ENCODE results near the gene RIPPLY3. TPM values are rescaled to one million over a fixed set of nuclear protein-coding genes. Genes with fewer than 3 reads are reported as not detected.
"Not testable (repeated sequence)": the region's sequence is repeated elsewhere in the genome, so short reads cannot be mapped to it uniquely, and the experiment has no call there.

The RIPPLY3 gene
- total RNA-seq, 1 experiment from 2014 or later, result not detected

- H3K36me3 ChIP-seq; DNase-seq; H3K4me1 ChIP-seq; H3K4me3 ChIP-seq; H3K9me3 ChIP-seq (replicated peaks); H3K27me3 ChIP-seq; H3K27ac ChIP-seq: not testable (repeated sequence)
Measured at GRCh38 chr21:37049741-37050140, 43.2 kb downstream of the RIPPLY3 start.

- Histone ChIP-seq H3K36me3 (no peaks in the 10 kb centered on the region), H3K9me3 (replicated peaks) (no peaks in the 10 kb centered on the region; the same call in 1 of the 2 replicates), H3K4me1 (peaks cover 29% of the 10 kb centered on the region), H3K27ac (peak overlapping the region; percentile 23; the same call in 1 of the 2 replicates), H3K27me3 (no peaks in the 10 kb centered on the region), H3K4me3 (no peak overlapping the region)
- peak in 1 of 2 experiments; percentile 15 for DNase-seq
Measured at GRCh38 chr21:37055271-37055855, 48.9 kb downstream of the RIPPLY3 start.

- Histone ChIP-seq H3K9me3 (replicated peaks) (no peaks in the 10 kb centered on the region; the same call in 1 of the 2 replicates), H3K4me3 (no peak overlapping the region), H3K27me3 (no peaks in the 10 kb centered on the region)
Measured at GRCh38 chr21:37057614-37058013, 51.1 kb downstream of the RIPPLY3 start.

GRCh38 chr21:37058261-37058660, 51.8 kb downstream of the RIPPLY3 start:
- Histone ChIP-seq H3K4me3 (no peak overlapping the region), H3K9me3 (replicated peaks) (no peaks in the 10 kb centered on the region), H3K4me1 (peaks cover 52% of the 10 kb centered on the region), H3K27ac (no peak overlapping the region), H3K27me3 (no peaks in the 10 kb centered on the region), H3K36me3 (no peaks in the 10 kb centered on the region)
- no peak for DNase-seq

More at GRCh38 chr21:37057614-37058013, 51.1 kb downstream of the RIPPLY3 start:
- no peak overlapping the region for H3K27ac ChIP-seq
- H3K36me3 ChIP-seq, result no peaks in the 10 kb centered on the region
- DNase-seq, result no peak
- H3K4me1 ChIP-seq, result peaks cover 51% of the 10 kb centered on the region

- peaks cover 52% of the 10 kb centered on the region for H3K4me1 ChIP-seq
- H3K36me3 ChIP-seq, result no peaks in the 10 kb centered on the region
- no peak overlapping the region for H3K27ac ChIP-seq
- no peaks in the 10 kb centered on the region for H3K9me3 ChIP-seq (replicated peaks)
- DNase-seq, result no peak
- no peak overlapping the region for H3K4me3 ChIP-seq
- no peaks in the 10 kb centered on the region for H3K27me3 ChIP-seq
Measured at GRCh38 chr21:37059181-37059580, 52.7 kb downstream of the RIPPLY3 start.

- H3K27ac ChIP-seq, result peak overlapping the region; percentile 62
- peak; percentile 92 to 97 for DNase-seq
- no peaks in the 10 kb centered on the region for H3K27me3 ChIP-seq
- H3K9me3 ChIP-seq (replicated peaks), result no peaks in the 10 kb centered on the region
- H3K4me3 ChIP-seq, result no peak overlapping the region
- peaks cover 45% of the 10 kb centered on the region for H3K4me1 ChIP-seq
- H3K36me3 ChIP-seq, result no peaks in the 10 kb centered on the region
Measured at GRCh38 chr21:37060296-37060695, 53.8 kb downstream of the RIPPLY3 start.

GRCh38 chr21:37061926-37062592, 55.6 kb downstream of the RIPPLY3 start:
- no peak overlapping the region for H3K4me3 ChIP-seq
- DNase-seq, result peak; percentile 42 to 67
- no peaks in the 10 kb centered on the region for H3K36me3 ChIP-seq
- peaks cover 41% of the 10 kb centered on the region for H3K4me1 ChIP-seq
- H3K27me3 ChIP-seq, result no peaks in the 10 kb centered on the region
- no peaks in the 10 kb centered on the region for H3K9me3 ChIP-seq (replicated peaks)
- H3K27ac ChIP-seq, result no peak overlapping the region; the same call in 1 of the 2 replicates

GRCh38 chr21:37062593-37062935, 56.1 kb downstream of the RIPPLY3 start:
- H3K4me1 ChIP-seq, result peaks cover 41% of the 10 kb centered on the region

GRCh38 chr21:37063433-37063832, 56.9 kb downstream of the RIPPLY3 start:
- Histone ChIP-seq H3K9me3 (replicated peaks) (no peaks in the 10 kb centered on the region), H3K4me1 (peaks cover 37% of the 10 kb centered on the region), H3K27me3 (no peaks in the 10 kb centered on the region), H3K27ac (no peak overlapping the region), H3K36me3 (no peaks in the 10 kb centered on the region), H3K4me3 (no peak overlapping the region)
- DNase-seq, result no peak

More at GRCh38 chr21:37062593-37062935, 56.1 kb downstream of the RIPPLY3 start:
- no peak overlapping the region for H3K4me3 ChIP-seq
- no peak for DNase-seq
- H3K27ac ChIP-seq, result no peak overlapping the region
- H3K9me3 ChIP-seq (replicated peaks), result no peaks in the 10 kb centered on the region
- no peaks in the 10 kb centered on the region for H3K27me3 ChIP-seq
- no peaks in the 10 kb centered on the region for H3K36me3 ChIP-seq

- DNase-seq, result no peak
- H3K27ac ChIP-seq, result no peak overlapping the region
- H3K36me3 ChIP-seq, result no peaks in the 10 kb centered on the region
- peaks cover 26% of the 10 kb centered on the region for H3K4me1 ChIP-seq
- H3K27me3 ChIP-seq, result no peaks in the 10 kb centered on the region
- H3K4me3 ChIP-seq, result no peak overlapping the region
- no peaks in the 10 kb centered on the region for H3K9me3 ChIP-seq (replicated peaks)
Measured at GRCh38 chr21:37064841-37065240, 58.3 kb downstream of the RIPPLY3 start.

GRCh38 chr21:37065561-37066177, 59.2 kb downstream of the RIPPLY3 start:
- H3K4me3 ChIP-seq, result no peak overlapping the region
- no peak overlapping the region for H3K27ac ChIP-seq
- no peaks in the 10 kb centered on the region for H3K36me3 ChIP-seq
- DNase-seq, result no peak
- H3K9me3 ChIP-seq (replicated peaks), result no peaks in the 10 kb centered on the region
- H3K27me3 ChIP-seq, result no peaks in the 10 kb centered on the region
- H3K4me1 ChIP-seq, result peaks cover 20% of the 10 kb centered on the region

Other genes with a start within 250 kb of the RIPPLY3 start
- gene HLCS, start 40.0 kb upstream of the RIPPLY3 start, total RNA-seq (2014; rRNA removed; shearing (Covaris generic)), result 15.0 and 15.3 TPM in 2 replicates
- 23.8 and 25.7 TPM in 2 replicates for gene PIGP, start 66.4 kb downstream of the RIPPLY3 start, total RNA-seq (2014; rRNA removed; shearing (Covaris generic))
- gene TTC3, start 66.6 kb downstream of the RIPPLY3 start, total RNA-seq (2014; rRNA removed; shearing (Covaris generic)), result 140 and 144 TPM in 2 replicates